ENCODE results near the gene PAPSS2. TPM values are rescaled to one million over a fixed set of nuclear protein-coding genes. Genes with fewer than 3 reads are reported as not detected.

Gene PAPSS2
- total RNA-seq, 1 donor from 2014 or later: 4.7 TPM

DNA sequence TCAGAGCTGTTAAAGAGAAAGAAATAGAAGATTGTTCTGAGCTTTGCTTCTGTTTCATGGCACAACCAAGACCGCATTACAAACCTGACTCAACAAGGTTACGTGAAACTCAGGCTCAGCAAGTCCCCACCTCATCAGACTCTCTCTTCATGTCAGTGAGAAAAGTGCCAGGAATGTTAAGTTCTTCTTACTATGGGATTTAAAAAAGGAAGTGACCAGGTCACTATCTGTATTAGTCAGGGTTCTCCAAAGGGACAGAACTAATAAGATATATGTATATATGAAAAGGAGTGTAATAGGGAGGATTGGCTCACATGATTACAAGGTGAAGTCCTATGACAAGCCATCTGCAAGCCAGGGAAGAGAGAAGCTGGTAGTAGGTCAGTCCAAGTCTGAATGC lies 25.4 kb upstream of the PAPSS2 start:
- no peak for DNase-seq
- Mint-ChIP-seq H3K27me3 (ENCODE audit: unreplicated experiment) (no peaks in the 10 kb centered on the region), H3K4me3 (ENCODE audit: unreplicated experiment) (no peak overlapping the region), H3K9me3 (ENCODE audit: unreplicated experiment) (peaks cover 3% of the 10 kb centered on the region), H3K36me3 (ENCODE audit: unreplicated experiment) (no peaks in the 10 kb centered on the region), H3K27ac (ENCODE audit: unreplicated experiment) (no peak overlapping the region), H3K4me1 (ENCODE audit: low read depth, unreplicated experiment) (no peaks in the 10 kb centered on the region)
- TF ChIP-seq, protein P1, sequence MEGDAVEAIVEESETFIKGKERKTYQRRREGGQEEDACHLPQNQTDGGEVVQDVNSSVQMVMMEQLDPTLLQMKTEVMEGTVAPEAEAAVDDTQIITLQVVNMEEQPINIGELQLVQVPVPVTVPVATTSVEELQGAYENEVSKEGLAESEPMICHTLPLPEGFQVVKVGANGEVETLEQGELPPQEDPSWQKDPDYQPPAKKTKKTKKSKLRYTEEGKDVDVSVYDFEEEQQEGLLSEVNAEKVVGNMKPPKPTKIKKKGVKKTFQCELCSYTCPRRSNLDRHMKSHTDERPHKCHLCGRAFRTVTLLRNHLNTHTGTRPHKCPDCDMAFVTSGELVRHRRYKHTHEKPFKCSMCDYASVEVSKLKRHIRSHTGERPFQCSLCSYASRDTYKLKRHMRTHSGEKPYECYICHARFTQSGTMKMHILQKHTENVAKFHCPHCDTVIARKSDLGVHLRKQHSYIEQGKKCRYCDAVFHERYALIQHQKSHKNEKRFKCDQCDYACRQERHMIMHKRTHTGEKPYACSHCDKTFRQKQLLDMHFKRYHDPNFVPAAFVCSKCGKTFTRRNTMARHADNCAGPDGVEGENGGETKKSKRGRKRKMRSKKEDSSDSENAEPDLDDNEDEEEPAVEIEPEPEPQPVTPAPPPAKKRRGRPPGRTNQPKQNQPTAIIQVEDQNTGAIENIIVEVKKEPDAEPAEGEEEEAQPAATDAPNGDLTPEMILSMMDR (IDR thresholded peaks at IDR 0.05; ENCODE audit: partially characterized antibody, unreplicated experiment): no peak

DNA sequence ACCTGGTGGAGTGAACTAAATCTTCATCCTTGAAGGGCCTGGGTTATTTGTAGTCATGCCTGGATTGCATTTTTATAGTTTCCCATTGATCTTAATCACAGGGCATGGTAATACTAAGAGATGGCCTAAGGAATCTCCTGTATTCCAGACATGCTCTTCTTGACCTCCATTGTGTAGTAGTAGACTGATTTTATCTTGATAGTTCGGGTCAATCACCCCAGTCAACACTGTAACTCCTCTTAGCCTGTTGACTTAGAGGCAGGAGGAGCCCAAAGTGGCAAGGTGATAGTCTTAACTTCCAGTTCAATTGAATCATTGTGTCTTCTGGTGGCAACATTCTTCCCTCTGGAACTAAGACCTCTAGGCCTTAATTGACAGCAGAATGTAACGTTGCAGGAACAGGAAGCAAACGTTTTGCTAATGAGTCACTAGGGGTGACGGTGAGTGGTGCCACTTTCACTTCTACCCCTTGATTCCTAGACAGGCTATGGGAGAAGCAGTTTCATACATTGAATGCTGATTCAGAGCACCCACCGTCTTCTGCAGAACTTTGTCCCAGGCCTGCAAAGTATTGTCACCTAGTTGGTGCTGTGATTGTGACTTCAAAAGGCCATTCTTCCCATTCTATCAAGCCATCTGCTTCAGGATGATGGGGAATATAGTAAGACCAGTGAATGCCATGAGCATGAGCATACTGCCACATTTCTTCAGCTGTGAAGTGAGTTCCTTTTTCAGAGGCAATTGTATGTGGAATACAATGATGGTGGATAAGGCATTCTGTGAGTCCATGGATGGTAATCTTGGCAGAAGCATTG lies 24.0 kb upstream of the PAPSS2 start:
- Mint-ChIP-seq H3K36me3 (ENCODE audit: unreplicated experiment) (no peaks in the 10 kb centered on the region), H3K27me3 (ENCODE audit: unreplicated experiment) (no peaks in the 10 kb centered on the region), H3K27ac (ENCODE audit: unreplicated experiment) (no peak overlapping the region), H3K4me3 (ENCODE audit: unreplicated experiment) (no peak overlapping the region), H3K9me3 (ENCODE audit: unreplicated experiment) (peaks cover 3% of the 10 kb centered on the region), H3K4me1 (ENCODE audit: low read depth, unreplicated experiment) (no peaks in the 10 kb centered on the region)
- TF ChIP-seq, protein P1 (IDR thresholded peaks at IDR 0.05; ENCODE audit: partially characterized antibody, unreplicated experiment): no peak
- no peak for DNase-seq

DNA sequence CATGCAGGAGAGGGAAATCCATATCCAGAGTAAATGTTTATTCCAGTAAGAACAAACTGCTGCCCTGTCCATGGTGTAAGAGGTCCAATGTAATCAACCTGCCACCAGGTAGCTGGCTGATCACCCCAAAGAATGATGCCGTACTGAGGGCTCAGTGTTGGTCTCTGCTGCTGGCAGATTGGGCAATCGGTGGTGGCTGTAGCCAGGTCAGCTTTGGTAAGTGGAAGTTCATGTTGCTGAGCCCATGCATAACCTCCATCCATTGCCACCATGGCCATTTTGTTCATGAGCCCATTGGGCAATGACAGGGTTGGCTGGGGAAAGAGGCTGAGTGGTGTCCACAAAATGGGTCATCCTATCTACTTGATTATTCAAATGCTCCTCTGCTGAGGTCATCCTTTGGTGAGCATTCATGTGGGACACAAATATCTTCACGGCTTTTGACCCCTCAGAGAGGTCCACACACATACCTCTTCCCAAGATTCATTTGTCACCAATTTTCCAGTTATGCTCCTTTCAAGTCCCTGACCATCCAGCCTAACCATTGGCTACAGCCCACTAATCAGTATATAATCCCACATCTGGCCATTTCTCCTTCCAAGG lies 23.3 kb upstream of the PAPSS2 start:
- Mint-ChIP-seq H3K27ac (ENCODE audit: unreplicated experiment) (no peak overlapping the region), H3K4me1 (ENCODE audit: low read depth, unreplicated experiment) (no peaks in the 10 kb centered on the region)
- no peak for DNase-seq

DNA sequence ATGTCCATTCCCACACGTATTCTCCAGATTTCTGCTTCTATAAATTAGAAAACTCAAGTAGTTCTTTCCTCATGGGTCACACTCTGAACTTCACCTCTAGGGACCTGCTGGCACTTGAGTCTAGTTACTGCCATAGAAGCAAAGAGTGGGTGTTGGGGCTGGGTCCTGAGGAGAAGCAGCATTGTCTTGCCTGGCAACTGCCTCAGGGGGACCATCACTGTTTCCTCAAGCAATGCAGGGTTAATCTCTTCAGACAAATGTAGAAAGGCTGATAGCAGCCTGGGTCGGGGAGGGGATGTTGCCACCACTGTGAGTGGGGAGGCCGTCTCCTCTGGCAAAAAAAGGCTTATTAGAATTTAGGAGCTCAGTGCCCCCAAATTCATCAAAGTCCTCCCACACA lies 20.2 kb upstream of the PAPSS2 start:
- TF ChIP-seq, protein P1 (IDR thresholded peaks at IDR 0.05; ENCODE audit: partially characterized antibody, unreplicated experiment): no peak
- Mint-ChIP-seq H3K4me1 (ENCODE audit: low read depth, unreplicated experiment) (no peaks in the 10 kb centered on the region), H3K27me3 (ENCODE audit: unreplicated experiment) (no peaks in the 10 kb centered on the region), H3K4me3 (ENCODE audit: unreplicated experiment) (no peak overlapping the region), H3K9me3 (ENCODE audit: unreplicated experiment) (no peaks in the 10 kb centered on the region), H3K36me3 (ENCODE audit: unreplicated experiment) (no peaks in the 10 kb centered on the region), H3K27ac (ENCODE audit: unreplicated experiment) (no peak overlapping the region)
- DNase-seq: no peak

More for the DNA sequence above, 23.3 kb upstream of the PAPSS2 start:
- no peaks in the 10 kb centered on the region for H3K36me3 Mint-ChIP-seq (ENCODE audit: unreplicated experiment)
- H3K9me3 Mint-ChIP-seq (ENCODE audit: unreplicated experiment): peaks cover 1% of the 10 kb centered on the region
- TF ChIP-seq, protein P1 (IDR thresholded peaks at IDR 0.05; ENCODE audit: partially characterized antibody, unreplicated experiment): no peak
- H3K27me3 Mint-ChIP-seq (ENCODE audit: unreplicated experiment): no peaks in the 10 kb centered on the region
- H3K4me3 Mint-ChIP-seq (ENCODE audit: unreplicated experiment): no peak overlapping the region

DNA sequence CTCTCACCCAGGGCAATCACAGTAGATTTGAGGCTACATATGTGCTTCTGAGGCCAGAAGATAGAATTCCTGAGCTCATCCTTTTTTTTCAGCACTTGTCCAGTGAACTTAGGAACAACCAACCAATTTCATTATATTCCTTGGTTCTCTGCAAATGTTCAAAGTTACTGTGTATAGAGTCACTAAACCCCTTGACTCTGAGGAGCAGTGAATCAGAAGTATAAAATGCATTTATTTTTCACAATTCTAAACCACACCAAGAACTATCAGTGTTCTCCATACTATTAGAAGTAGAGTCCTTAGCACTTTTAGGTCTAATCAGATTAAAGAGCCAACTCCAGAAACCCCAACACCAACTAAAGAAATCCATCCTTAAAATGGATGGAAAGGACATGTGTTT lies 19.6 kb upstream of the PAPSS2 start:
- no peaks in the 10 kb centered on the region for H3K9me3 Mint-ChIP-seq (ENCODE audit: unreplicated experiment)
- TF ChIP-seq, protein P1 (IDR thresholded peaks at IDR 0.05; ENCODE audit: partially characterized antibody, unreplicated experiment): no peak
- peaks cover 4% of the 10 kb centered on the region for H3K4me1 Mint-ChIP-seq (ENCODE audit: low read depth, unreplicated experiment)
- H3K36me3 Mint-ChIP-seq (ENCODE audit: unreplicated experiment): no peaks in the 10 kb centered on the region
- H3K27me3 Mint-ChIP-seq (ENCODE audit: unreplicated experiment): no peaks in the 10 kb centered on the region
- no peak for DNase-seq
- no peak overlapping the region for H3K27ac Mint-ChIP-seq (ENCODE audit: unreplicated experiment)
- H3K4me3 Mint-ChIP-seq (ENCODE audit: unreplicated experiment): no peak overlapping the region
